Activated CD8-positive, alpha-beta memory T cell treated with anti-CD3 and anti-CD28 coated beads, Interleukin-2, amount 50 U/mL, for 24 hours (primary cell): ENCODE measurements around the gene SND1.

Experiments
- DNase-seq: peaks from one replicate; pipeline ENCODE4 v3.0.0-alpha.2; 2020; ENCODE audit errors: extremely low read depth

The SND1 gene

GRCh38 chr7:128136215-128136597, 484.2 kb downstream of the SND1 start:
- DNase-seq = no peak

DNA sequence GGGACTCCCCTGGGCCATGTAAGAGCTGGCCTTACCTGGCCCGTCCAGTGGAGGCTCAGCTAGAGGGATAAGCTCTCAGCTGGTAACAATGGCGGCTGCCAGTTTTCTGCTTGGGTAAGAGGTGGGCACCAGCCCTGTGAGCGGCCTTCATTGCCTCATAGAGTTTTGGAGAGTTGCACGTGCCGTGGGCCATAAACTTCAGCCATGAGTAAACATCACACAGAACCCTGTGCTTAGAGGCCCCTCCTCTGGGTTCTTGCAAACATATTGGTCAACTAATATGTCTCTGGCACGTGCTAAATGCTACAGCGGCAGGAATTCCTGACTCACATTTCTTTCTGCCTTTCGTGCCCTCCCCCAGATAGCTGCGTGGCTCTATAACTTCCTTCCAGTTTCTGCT, 485.2 kb downstream of the SND1 start:
- DNase-seq = no peak

DNA sequence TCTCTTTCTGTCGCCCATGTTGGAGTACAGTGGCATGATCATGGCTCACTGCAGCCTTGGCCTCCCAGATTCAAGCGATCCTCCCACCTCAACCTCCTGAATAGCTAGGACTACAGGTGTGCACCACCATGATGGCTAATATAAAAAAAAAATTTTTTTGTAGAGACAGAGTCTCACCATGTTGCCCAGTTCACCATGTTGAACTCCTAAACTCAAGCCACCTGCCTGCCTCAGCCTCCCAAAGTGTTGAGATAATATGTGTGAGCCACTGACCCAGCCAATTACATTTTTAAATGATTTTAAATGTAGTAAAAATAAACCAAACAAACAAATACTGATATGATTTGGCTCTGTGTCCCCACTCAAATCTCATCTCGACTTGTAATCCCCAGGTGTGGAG, 487.4 kb downstream of the SND1 start:
- no peak for DNase-seq

DNA sequence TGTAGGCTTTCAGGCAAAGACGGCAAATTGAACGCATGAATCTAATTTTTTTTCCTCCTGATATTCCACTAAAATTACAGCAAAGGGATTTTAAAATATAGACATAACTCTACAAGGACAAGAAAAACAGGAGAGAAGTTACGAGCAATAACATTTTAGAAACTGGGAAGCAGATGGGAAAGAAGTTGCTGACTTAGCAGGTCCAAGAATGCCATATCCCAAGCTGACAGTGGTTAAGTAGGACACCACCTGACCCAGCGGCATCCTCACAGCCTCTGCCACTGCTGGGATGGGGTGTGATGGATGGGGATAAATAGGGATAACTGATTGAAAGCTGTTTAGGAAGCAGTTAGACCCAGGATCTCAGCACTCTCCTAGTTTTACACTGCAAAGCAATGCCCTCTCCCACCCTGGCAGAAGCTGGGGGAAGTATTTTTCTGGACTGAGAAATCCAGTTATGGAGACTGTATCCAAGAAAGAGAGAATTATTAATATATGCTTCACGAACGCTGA, 489.7 kb downstream of the SND1 start:
- DNase-seq = no peak
